ENCODE data around the gene FAM20C.

The FAM20C gene

GRCh38 chr7:285731-286130 lies 93.4 kb downstream of the FAM20C start (continued):
- no peak for TF ChIP-seq ZFP37 (tag by site-specific recombination; IDR thresholded peaks at IDR 0.05)
- no peak for TF ChIP-seq ZNF174 (tag by site-specific recombination; IDR thresholded peaks at IDR 0.05)

- Histone ChIP-seq H3K4me3 (ENCODE audit: low read depth, low read length) (no peak overlapping the region), H3K36me3 (ENCODE audit: control insufficient read depth in 2 of 2, insufficient read depth in 1 of 2, low read length in 2 of 2) (no peaks in the 10 kb centered on the region), H3K9me3 (ENCODE audit: control insufficient read depth, insufficient read depth, low read depth, low read length) (no peaks in the 10 kb centered on the region), H3K4me1 (ENCODE audit: control insufficient read depth, insufficient read depth, low read length) (no peaks in the 10 kb centered on the region), H3K27ac (ENCODE audit: extremely low read depth, low read depth, low read length) (no peak overlapping the region)
- TF ChIP-seq IKZF3 (tag by site-specific recombination; IDR thresholded peaks at IDR 0.05) (no peak), ZBTB17 (tag by site-specific recombination; IDR thresholded peaks at IDR 0.05) (no peak), ZXDB (tag by site-specific recombination; IDR thresholded peaks at IDR 0.05) (no peak), ZNF843 (tag by site-specific recombination; IDR thresholded peaks at IDR 0.05) (no peak), ZNF155 (tag by site-specific recombination; IDR thresholded peaks at IDR 0.05) (no peak), ZBTB8A (tag by site-specific recombination; IDR thresholded peaks at IDR 0.05) (no peak), ZNF175 (tag by site-specific recombination; IDR thresholded peaks at IDR 0.05) (no peak), ZNF221 (tag by site-specific recombination; IDR thresholded peaks at IDR 0.05; ENCODE audit: borderline replicate concordance) (no peak), REST (tag by site-specific recombination; IDR thresholded peaks at IDR 0.05) (no peak), ZNF354C (tag by site-specific recombination; IDR thresholded peaks at IDR 0.05; ENCODE audit: borderline replicate concordance, low read depth) (no peak), ZNF777 (tag by site-specific recombination; IDR thresholded peaks at IDR 0.05; ENCODE audit: borderline replicate concordance) (no peak), ZNF701 (tag by site-specific recombination; IDR thresholded peaks at IDR 0.05) (no peak), ZSCAN16 (tag by site-specific recombination; IDR thresholded peaks at IDR 0.05) (no peak), PRDM1 (tag by site-specific recombination; IDR thresholded peaks at IDR 0.05) (no peak), SCRT2 (tag by site-specific recombination; IDR thresholded peaks at IDR 0.05) (no peak)
- TF ChIP-seq, protein P1, sequence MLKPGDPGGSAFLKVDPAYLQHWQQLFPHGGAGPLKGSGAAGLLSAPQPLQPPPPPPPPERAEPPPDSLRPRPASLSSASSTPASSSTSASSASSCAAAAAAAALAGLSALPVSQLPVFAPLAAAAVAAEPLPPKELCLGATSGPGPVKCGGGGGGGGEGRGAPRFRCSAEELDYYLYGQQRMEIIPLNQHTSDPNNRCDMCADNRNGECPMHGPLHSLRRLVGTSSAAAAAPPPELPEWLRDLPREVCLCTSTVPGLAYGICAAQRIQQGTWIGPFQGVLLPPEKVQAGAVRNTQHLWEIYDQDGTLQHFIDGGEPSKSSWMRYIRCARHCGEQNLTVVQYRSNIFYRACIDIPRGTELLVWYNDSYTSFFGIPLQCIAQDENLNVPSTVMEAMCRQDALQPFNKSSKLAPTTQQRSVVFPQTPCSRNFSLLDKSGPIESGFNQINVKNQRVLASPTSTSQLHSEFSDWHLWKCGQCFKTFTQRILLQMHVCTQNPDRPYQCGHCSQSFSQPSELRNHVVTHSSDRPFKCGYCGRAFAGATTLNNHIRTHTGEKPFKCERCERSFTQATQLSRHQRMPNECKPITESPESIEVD (tag by site-specific recombination; IDR thresholded peaks at IDR 0.05): no peak
- POLR2A ChIA-PET: no interaction called here
- CTCF ChIA-PET: no interaction called here
Observed at GRCh38 chr7:286266-286665, 93.9 kb downstream of the FAM20C start.

DNA sequence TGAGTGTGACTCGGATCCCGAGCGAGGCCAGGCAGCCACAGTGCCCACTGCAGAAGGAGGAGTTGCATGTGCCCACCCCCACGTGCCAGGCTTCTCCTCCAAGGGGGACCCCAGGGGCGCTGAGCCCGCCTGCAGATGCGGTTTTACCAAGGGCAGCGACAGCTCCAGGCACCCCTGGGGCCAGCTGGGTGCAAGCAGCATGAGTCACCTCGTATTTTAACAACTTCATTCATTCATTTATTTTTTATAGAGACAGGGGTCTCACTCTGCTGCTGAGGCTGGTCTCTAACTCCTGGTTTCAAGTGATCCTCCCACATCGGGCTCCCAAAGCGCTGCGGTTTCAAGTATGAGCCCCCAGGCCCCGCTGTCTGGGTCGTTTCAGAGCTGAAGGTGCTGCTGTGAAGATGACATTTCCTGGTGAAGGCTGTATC lies 96.3 kb downstream of the FAM20C start:
- no peaks in the 10 kb centered on the region for H3K9me3 ChIP-seq (ENCODE audit: control insufficient read depth, insufficient read depth, low read depth, low read length)
- H3K36me3 ChIP-seq (ENCODE audit: control insufficient read depth in 2 of 2, insufficient read depth in 1 of 2, low read length in 2 of 2): no peaks in the 10 kb centered on the region
- H3K27ac ChIP-seq (ENCODE audit: extremely low read depth, low read depth, low read length): no peak overlapping the region
- POLR2A ChIA-PET: no interaction called here
- H3K4me3 ChIP-seq (ENCODE audit: low read depth, low read length): no peak overlapping the region
- H3K4me1 ChIP-seq (ENCODE audit: control insufficient read depth, insufficient read depth, low read length): no peaks in the 10 kb centered on the region
- CTCF ChIA-PET: no interaction called here
- no peak for TF ChIP-seq ZNF660 (tag by site-specific recombination; IDR thresholded peaks at IDR 0.05)
- no peak for TF ChIP-seq KLF7 (tag by site-specific recombination; IDR thresholded peaks at IDR 0.05; ENCODE audit: borderline replicate concordance)
- no peak for TF ChIP-seq ZNF792 (tag by site-specific recombination; IDR thresholded peaks at IDR 0.05)
- TF ChIP-seq, protein P2, sequence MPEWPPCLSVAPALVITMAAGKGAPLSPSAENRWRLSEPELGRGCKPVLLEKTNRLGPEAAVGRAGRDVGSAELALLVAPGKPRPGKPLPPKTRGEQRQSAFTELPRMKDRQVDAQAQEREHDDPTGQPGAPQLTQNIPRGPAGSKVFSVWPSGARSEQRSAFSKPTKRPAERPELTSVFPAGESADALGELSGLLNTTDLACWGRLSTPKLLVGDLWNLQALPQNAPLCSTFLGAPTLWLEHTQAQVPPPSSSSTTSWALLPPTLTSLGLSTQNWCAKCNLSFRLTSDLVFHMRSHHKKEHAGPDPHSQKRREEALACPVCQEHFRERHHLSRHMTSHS (tag by site-specific recombination; IDR thresholded peaks at IDR 0.05): no peak
- TF ChIP-seq ZNF280C (tag by site-specific recombination; IDR thresholded peaks at IDR 0.05): no peak
- TF ChIP-seq ZNF596 (tag by site-specific recombination; IDR thresholded peaks at IDR 0.05): no peak
- no peak for TF ChIP-seq ZNF600 (tag by site-specific recombination; IDR thresholded peaks at IDR 0.05)
- TF ChIP-seq ZNF138 (tag by site-specific recombination; IDR thresholded peaks at IDR 0.05; ENCODE audit: borderline replicate concordance): no peak
